Hepatocyte (in vitro differentiated cells): Measurements from ENCODE around the gene SMKR1. TPM values are rescaled to one million over a fixed set of nuclear protein-coding genes. Genes with fewer than 3 reads are reported as not detected.

Experiments
- DNase-seq: peaks from one replicate; pipeline ENCODE4 v3.0.0-alpha.2; 2016; ENCODE audit warnings: low spot score
- H2AFZ ChIP-seq: fragments of 200-600 bp; sonication (generic); 2 replicates; pipeline ENCODE4 v1.6.0; 2016; ENCODE audit warnings: antibody characterized with exemption, mild to moderate bottlenecking
- H3K27ac ChIP-seq: fragments of 200-600 bp; sonication (generic); 2 replicates; pipeline ENCODE4 v1.5.1; 2016; ENCODE audit warnings: mild to moderate bottlenecking
- H3K27me3 ChIP-seq: fragments of 200-600 bp; sonication (generic); 2 replicates; pipeline ENCODE4 v1.6.1; 2016
- H3K36me3 ChIP-seq: fragments of 200-600 bp; sonication (generic); replicated peaks from 2 replicates; pipeline ENCODE4 v1.5.1; 2016; ENCODE audit warnings: low read depth; ENCODE audit not compliant: insufficient read depth
- H3K4me1 ChIP-seq: fragments of 200-600 bp; sonication (generic); 2 replicates; pipeline ENCODE4 v1.5.1; 2016; ENCODE audit warnings: mild to moderate bottlenecking, moderate library complexity; ENCODE audit not compliant: insufficient read depth
- H3K4me2 ChIP-seq: fragments of 200-600 bp; sonication (generic); 2 replicates; pipeline ENCODE4 v1.6.0; 2016
- H3K4me3 ChIP-seq: fragments of 200-600 bp; sonication (generic); 2 replicates; pipeline ENCODE4 v1.5.1; 2016; ENCODE audit warnings: mild to moderate bottlenecking
- H3K79me2 ChIP-seq: fragments of 200-600 bp; sonication (generic); 2 replicates; pipeline ENCODE4 v1.6.0; 2017; ENCODE audit warnings: mild to moderate bottlenecking
- H3K9me2 ChIP-seq: fragments of 200-600 bp; sonication (generic); replicated peaks from 2 replicates; pipeline ENCODE4 v1.6.0; 2017; ENCODE audit warnings: mild to moderate bottlenecking; ENCODE audit not compliant: insufficient read depth
- H3K9me3 ChIP-seq: fragments of 200-600 bp; sonication (generic); 2 replicates; pipeline ENCODE4 v1.5.1; 2016; ENCODE audit warnings: low read depth, mild to moderate bottlenecking
- H4K20me1 ChIP-seq: fragments of 200-600 bp; sonication (generic); 2 replicates; pipeline ENCODE4 v1.6.0; 2016; ENCODE audit warnings: mild to moderate bottlenecking; ENCODE audit not compliant: insufficient read depth, poor library complexity, severe bottlenecking
- EZH2 ChIP-seq: fragments of 200-600 bp; sonication (generic); IDR thresholded peaks from 2 replicates; pipeline ENCODE4 v1.6.1; 2016; ENCODE audit warnings: antibody characterized with exemption, mild to moderate bottlenecking, borderline replicate concordance
- EZH2phosphoT487 ChIP-seq: fragments of 200-600 bp; sonication (generic); IDR thresholded peaks from one replicate; pipeline ENCODE4 v1.6.1; 2018; ENCODE audit warnings: antibody characterized with exemption, mild to moderate bottlenecking, low read depth, moderate library complexity; ENCODE audit not compliant: unreplicated experiment, severe bottlenecking
- WGBS: methylation state at CpG from one replicate; pipeline ENCODE4 v1.1.6; 2016; ENCODE audit warnings: low lambda C conversion rate; ENCODE audit errors: missing lambda C conversion rate; 5-methylcytosine and 5-hydroxymethylcytosine counted together
- polyA plus RNA-seq: library from polyadenylated mRNA; unstranded; fragments of >200 nt; fragmentation: Nextera tagmentation; extraction: Ambion mirVana; gene quantifications from 2 replicates; pipeline ENCODE4 v1.2.1, GENCODE V29; 2016
- total RNA-seq: library from RNA; depleted of rRNA; stranded (reverse); fragments of >200 nt; gene quantifications from 2 replicates; pipeline ENCODE4 v1.2.3, GENCODE V29; 2014
- TF ChIP-seq, protein P1 (sequence below): fragments of 200-600 bp; sonication (generic); IDR thresholded peaks from 2 replicates; pipeline ENCODE4 v1.5.1; 2016; ENCODE audit warnings: antibody characterized with exemption, mild to moderate bottlenecking; ENCODE audit not compliant: poor library complexity

The SMKR1 gene
- total and polyA plus RNA-seq, 2 experiments from 2014 or later, result 0.37 TPM; not detected in 1

DNA sequence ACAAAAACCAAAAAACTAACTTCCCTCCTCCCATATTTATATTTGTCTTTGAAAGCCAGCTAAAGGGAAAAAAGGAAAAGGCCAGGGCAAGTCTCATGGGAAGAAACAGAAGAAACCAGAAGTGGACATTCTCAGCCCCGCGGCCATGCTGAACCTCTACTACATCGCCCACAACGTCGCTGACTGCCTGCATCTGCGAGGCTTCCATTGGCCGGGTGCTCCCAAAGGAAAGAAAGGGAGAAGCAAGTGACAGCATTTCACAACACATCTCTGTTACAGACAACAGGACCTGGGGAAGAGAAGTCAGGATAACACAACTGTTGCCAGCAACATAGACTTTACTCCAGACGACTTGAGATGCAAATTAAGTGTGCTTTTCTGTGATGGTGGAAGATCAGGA lies 9.9 kb downstream of the SMKR1 start:
- WGBS, result 84% methylated on average over 8 of the region's 8 CpGs
- no peaks in the 10 kb centered on the region for H3K4me1 ChIP-seq
- no peak overlapping the region for H3K27ac ChIP-seq

DNA sequence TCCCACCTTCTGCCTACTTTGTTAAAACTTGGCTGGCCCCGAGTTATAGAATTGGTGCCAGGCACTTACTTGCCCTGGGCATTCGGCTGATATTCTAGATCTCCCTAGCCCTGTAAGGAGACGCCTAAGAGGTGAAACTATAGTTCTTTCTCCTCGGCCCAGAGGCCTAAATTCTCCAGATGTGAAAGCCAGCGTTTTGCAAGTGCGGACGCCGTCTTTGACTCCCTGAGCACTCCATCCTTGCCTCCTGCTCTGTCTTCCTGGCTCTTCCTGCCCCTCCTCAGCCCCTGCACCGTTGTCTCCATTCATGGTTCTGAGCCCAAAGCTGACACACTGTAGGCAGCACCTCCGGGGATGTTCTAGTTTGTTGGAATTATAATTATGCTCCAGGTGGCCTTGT lies 11.2 kb downstream of the SMKR1 start:
- Histone ChIP-seq H3K27ac (no peak overlapping the region), H3K27me3 (no peaks in the 10 kb centered on the region), H3K9me2 (no peaks in the 10 kb centered on the region), H3K4me3 (no peak overlapping the region), H3K9me3 (no peaks in the 10 kb centered on the region), H3K79me2 (no peaks in the 10 kb centered on the region), H3K4me1 (no peaks in the 10 kb centered on the region), H4K20me1 (no peaks in the 10 kb centered on the region), H3K36me3 (no peaks in the 10 kb centered on the region), H2AFZ (no peak overlapping the region), H3K4me2 (no peak overlapping the region)
- TF ChIP-seq, protein P1, sequence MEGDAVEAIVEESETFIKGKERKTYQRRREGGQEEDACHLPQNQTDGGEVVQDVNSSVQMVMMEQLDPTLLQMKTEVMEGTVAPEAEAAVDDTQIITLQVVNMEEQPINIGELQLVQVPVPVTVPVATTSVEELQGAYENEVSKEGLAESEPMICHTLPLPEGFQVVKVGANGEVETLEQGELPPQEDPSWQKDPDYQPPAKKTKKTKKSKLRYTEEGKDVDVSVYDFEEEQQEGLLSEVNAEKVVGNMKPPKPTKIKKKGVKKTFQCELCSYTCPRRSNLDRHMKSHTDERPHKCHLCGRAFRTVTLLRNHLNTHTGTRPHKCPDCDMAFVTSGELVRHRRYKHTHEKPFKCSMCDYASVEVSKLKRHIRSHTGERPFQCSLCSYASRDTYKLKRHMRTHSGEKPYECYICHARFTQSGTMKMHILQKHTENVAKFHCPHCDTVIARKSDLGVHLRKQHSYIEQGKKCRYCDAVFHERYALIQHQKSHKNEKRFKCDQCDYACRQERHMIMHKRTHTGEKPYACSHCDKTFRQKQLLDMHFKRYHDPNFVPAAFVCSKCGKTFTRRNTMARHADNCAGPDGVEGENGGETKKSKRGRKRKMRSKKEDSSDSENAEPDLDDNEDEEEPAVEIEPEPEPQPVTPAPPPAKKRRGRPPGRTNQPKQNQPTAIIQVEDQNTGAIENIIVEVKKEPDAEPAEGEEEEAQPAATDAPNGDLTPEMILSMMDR, result no peak
- no peak for TF ChIP-seq EZH2phosphoT487
- TF ChIP-seq EZH2, result no peak
- WGBS, result 89% methylated on average over 10 of the region's 10 CpGs
- DNase-seq, result no peak

More for the DNA sequence above, 9.9 kb downstream of the SMKR1 start:
- H3K9me3 ChIP-seq, result no peaks in the 10 kb centered on the region
- no peaks in the 10 kb centered on the region for H3K79me2 ChIP-seq
- no peak overlapping the region for H3K4me3 ChIP-seq
- H3K36me3 ChIP-seq, result no peaks in the 10 kb centered on the region
- no peak overlapping the region for H2AFZ ChIP-seq
- no peak for TF ChIP-seq EZH2phosphoT487
- H3K27me3 ChIP-seq, result no peaks in the 10 kb centered on the region
- no peak for DNase-seq
- H3K9me2 ChIP-seq, result no peaks in the 10 kb centered on the region
- H4K20me1 ChIP-seq, result no peaks in the 10 kb centered on the region
- no peak overlapping the region for H3K4me2 ChIP-seq

DNA sequence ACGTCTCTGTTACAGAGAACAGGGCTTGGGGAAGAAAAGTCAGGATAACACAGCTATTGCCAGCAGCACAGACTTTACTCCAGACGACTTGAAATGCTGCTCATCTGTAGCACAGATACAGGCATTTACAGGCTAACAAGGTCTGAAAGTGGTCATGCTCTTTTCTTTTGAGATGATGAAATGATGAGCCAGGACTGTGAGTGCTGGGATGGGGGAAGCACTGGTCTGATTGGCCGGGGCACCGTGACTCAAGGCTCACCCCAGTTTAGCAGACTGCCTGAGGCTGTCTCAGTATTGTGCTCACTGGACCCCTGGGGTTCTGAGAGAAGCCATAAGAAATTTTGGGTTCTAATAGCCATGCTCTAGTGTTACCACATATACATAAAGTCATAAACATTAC lies 12.4 kb downstream of the SMKR1 start:
- H3K9me3 ChIP-seq, result no peaks in the 10 kb centered on the region
- no peaks in the 10 kb centered on the region for H4K20me1 ChIP-seq
- no peak overlapping the region for H3K4me3 ChIP-seq
- TF ChIP-seq EZH2phosphoT487 (no peak), EZH2 (no peak)
- TF ChIP-seq, protein P1, result no peak
- no peak overlapping the region for H2AFZ ChIP-seq
- no peaks in the 10 kb centered on the region for H3K36me3 ChIP-seq
- H3K79me2 ChIP-seq, result no peaks in the 10 kb centered on the region
- no peak for DNase-seq
- no peak overlapping the region for H3K4me2 ChIP-seq
- H3K4me1 ChIP-seq, result no peaks in the 10 kb centered on the region
- H3K27me3 ChIP-seq, result no peaks in the 10 kb centered on the region
- WGBS, result 58% methylated on average over 4 of the region's 4 CpGs
- H3K9me2 ChIP-seq, result no peaks in the 10 kb centered on the region
- H3K27ac ChIP-seq, result no peak overlapping the region

DNA sequence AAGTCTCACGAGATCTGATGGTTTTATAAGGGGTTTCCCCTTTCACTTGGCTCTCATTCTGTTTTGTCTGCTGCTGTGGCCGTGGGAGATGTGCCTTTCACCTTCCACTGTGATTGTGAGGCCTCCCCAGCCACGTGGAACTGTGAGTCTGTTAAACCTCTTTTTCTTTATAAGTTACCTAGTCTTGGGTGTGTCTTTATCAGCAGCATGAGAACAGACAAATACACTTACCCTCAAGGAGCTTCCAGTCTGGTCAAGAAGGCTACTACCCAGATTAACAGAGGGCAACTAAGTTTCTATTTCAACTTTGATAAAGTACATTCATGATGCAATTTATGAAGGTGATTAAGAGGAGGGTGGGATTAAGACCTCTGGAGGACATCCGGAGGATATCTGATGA lies 13.1 kb downstream of the SMKR1 start:
- Histone ChIP-seq H3K79me2 (no peaks in the 10 kb centered on the region), H3K9me3 (no peaks in the 10 kb centered on the region), H3K9me2 (no peaks in the 10 kb centered on the region), H3K4me3 (no peak overlapping the region), H3K27me3 (no peaks in the 10 kb centered on the region), H3K36me3 (no peaks in the 10 kb centered on the region), H3K4me1 (no peaks in the 10 kb centered on the region), H3K27ac (no peak overlapping the region), H2AFZ (no peak overlapping the region), H4K20me1 (no peaks in the 10 kb centered on the region), H3K4me2 (no peak overlapping the region)
- no peak for DNase-seq
- TF ChIP-seq EZH2, result no peak
- TF ChIP-seq EZH2phosphoT487, result no peak
- TF ChIP-seq, protein P1, result no peak
- 84% methylated on average over 4 of the region's 4 CpGs for WGBS
